ENCODE measurements around the gene PLP1. TPM values are rescaled to one million over a fixed set of nuclear protein-coding genes. Genes with fewer than 3 reads are reported as not detected.

The PLP1 gene
- total RNA-seq, 1 experiment from 2014 or later, result not detected

DNA sequence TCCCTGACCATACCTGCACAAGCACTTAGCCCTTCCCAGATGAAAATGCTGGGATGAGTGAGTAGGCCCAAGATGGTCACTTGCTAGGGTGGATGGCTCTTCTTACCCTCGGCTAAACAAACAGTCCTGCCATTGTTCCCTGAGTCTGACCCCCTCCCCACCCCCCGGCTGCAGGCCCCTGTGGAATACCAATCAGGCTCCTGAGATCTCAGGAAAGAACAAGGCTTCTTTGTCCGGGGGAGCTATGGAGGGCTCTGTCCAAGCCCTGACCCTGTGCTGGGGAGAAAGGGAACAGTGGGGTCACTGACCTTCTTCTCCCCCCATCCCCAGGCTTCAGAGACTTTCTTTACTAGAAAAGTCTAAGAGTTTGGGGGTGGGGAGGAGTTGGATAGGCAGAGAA, 6.0 kb downstream of the PLP1 start:
- no peaks in the 10 kb centered on the region for H3K9me3 ChIP-seq (ENCODE audit: insufficient read depth, low read depth)
- no peaks in the 10 kb centered on the region for H3K79me2 ChIP-seq (ENCODE audit: low read depth)
- ChIA-PET CTCF (no interaction called here), POLR2A (ENCODE audit: unreplicated experiment) (no interaction called here)
- no peaks in the 10 kb centered on the region for H4K20me1 ChIP-seq (ENCODE audit: insufficient read depth)
- no peaks in the 10 kb centered on the region for H3K9me2 ChIP-seq (ENCODE audit: insufficient read depth)
- peaks cover 20% of the 10 kb centered on the region for H3K27me3 ChIP-seq (ENCODE audit: insufficient read depth, low read depth)
- no peak overlapping the region for H3K4me3 ChIP-seq
- H2AFZ ChIP-seq, result no peak overlapping the region
- no peaks in the 10 kb centered on the region for H3K4me1 ChIP-seq (replicated peaks; ENCODE audit: insufficient read depth)
- no peaks in the 10 kb centered on the region for H3K36me3 ChIP-seq (ENCODE audit: low read depth)
- no TSS peak for BruUV-seq (replicated peaks)
- H3K27ac ChIP-seq, result no peak overlapping the region
- no peak overlapping the region for H3K4me2 ChIP-seq
- intact Hi-C loops (cut with micrococcal nuclease; ENCODE audit: unreplicated experiment), result no loop called here
- H3F3A ChIP-seq (ENCODE audit: insufficient read depth, low read depth), result no peaks in the 10 kb centered on the region
- TF ChIP-seq EZH2 (IDR thresholded peaks at IDR 0.05; ENCODE audit: low read depth), result no peak
- TF ChIP-seq, protein P1, sequence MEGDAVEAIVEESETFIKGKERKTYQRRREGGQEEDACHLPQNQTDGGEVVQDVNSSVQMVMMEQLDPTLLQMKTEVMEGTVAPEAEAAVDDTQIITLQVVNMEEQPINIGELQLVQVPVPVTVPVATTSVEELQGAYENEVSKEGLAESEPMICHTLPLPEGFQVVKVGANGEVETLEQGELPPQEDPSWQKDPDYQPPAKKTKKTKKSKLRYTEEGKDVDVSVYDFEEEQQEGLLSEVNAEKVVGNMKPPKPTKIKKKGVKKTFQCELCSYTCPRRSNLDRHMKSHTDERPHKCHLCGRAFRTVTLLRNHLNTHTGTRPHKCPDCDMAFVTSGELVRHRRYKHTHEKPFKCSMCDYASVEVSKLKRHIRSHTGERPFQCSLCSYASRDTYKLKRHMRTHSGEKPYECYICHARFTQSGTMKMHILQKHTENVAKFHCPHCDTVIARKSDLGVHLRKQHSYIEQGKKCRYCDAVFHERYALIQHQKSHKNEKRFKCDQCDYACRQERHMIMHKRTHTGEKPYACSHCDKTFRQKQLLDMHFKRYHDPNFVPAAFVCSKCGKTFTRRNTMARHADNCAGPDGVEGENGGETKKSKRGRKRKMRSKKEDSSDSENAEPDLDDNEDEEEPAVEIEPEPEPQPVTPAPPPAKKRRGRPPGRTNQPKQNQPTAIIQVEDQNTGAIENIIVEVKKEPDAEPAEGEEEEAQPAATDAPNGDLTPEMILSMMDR (conservative IDR thresholded peaks at IDR 0.05), result no peak
- DNase-seq, result no peak

DNA sequence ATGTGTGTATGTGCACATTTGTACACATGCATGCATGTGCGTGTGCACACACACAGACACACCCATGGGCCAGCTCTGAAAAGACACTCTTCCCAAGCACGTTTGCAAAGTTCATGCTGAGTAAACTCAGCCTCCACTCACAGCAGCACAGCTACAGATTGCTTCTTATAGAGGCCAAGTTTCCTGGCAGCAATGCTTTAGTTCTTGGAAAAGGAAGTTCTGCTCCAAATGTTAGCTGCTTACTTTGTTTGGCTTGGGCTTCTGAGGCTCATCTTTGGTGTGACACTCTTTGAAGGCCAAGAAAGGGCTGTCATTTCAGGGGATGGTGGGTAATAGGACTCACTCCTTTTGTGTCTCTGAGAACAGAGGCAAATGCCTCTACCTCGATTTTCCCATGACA, 6.6 kb downstream of the PLP1 start:
- H3F3A ChIP-seq (ENCODE audit: insufficient read depth, low read depth), result no peaks in the 10 kb centered on the region
- no peak overlapping the region for H3K4me2 ChIP-seq
- H3K4me3 ChIP-seq, result no peak overlapping the region
- H4K20me1 ChIP-seq (ENCODE audit: insufficient read depth), result no peaks in the 10 kb centered on the region
- H3K9me3 ChIP-seq (ENCODE audit: insufficient read depth, low read depth), result no peaks in the 10 kb centered on the region
- no peaks in the 10 kb centered on the region for H3K9me2 ChIP-seq (ENCODE audit: insufficient read depth)
- no peak for DNase-seq
- no peaks in the 10 kb centered on the region for H3K4me1 ChIP-seq (replicated peaks; ENCODE audit: insufficient read depth)
- TF ChIP-seq, protein P1 (conservative IDR thresholded peaks at IDR 0.05), result no peak
- no peak for TF ChIP-seq EZH2 (IDR thresholded peaks at IDR 0.05; ENCODE audit: low read depth)
- intact Hi-C loops (cut with micrococcal nuclease; ENCODE audit: unreplicated experiment), result no loop called here
- peaks cover 15% of the 10 kb centered on the region for H3K27me3 ChIP-seq (ENCODE audit: insufficient read depth, low read depth)
- CTCF ChIA-PET, result no interaction called here
- no peak overlapping the region for H2AFZ ChIP-seq
- POLR2A ChIA-PET (ENCODE audit: unreplicated experiment), result no interaction called here
- no peaks in the 10 kb centered on the region for H3K79me2 ChIP-seq (ENCODE audit: low read depth)
- H3K36me3 ChIP-seq (ENCODE audit: low read depth), result no peaks in the 10 kb centered on the region
- BruUV-seq (replicated peaks), result no TSS peak
- no peak overlapping the region for H3K27ac ChIP-seq

DNA sequence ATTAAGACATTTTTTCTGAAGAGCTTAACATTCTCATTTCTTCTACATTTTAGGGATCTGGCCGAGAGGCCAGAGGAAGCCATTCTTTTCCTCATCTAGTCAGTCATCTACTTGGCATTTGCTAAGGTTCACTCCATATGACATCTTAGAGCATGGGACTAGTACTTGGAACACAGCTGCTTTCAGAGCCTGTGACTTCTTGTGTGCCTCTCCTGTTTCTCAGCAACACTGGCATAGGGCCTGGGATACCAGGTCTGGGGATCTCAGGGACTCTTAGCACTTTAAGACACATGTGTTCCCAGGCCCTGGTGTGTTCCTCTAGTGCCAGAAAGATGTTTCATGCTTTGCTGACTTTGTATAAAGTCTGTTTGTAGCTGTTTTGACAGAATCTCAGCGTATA, 7.3 kb downstream of the PLP1 start:
- Histone ChIP-seq H3K4me1 (replicated peaks; ENCODE audit: insufficient read depth) (no peaks in the 10 kb centered on the region), H3K36me3 (ENCODE audit: low read depth) (no peaks in the 10 kb centered on the region), H3K4me2 (no peak overlapping the region), H3K79me2 (ENCODE audit: low read depth) (no peaks in the 10 kb centered on the region), H3K4me3 (no peak overlapping the region), H3K27ac (no peak overlapping the region), H3K27me3 (ENCODE audit: insufficient read depth, low read depth) (peaks cover 16% of the 10 kb centered on the region), H3F3A (ENCODE audit: insufficient read depth, low read depth) (no peaks in the 10 kb centered on the region), H3K9me3 (ENCODE audit: insufficient read depth, low read depth) (no peaks in the 10 kb centered on the region), H3K9me2 (ENCODE audit: insufficient read depth) (no peaks in the 10 kb centered on the region), H2AFZ (no peak overlapping the region), H4K20me1 (ENCODE audit: insufficient read depth) (no peaks in the 10 kb centered on the region)
- no peak for DNase-seq
- no peak for TF ChIP-seq EZH2 (IDR thresholded peaks at IDR 0.05; ENCODE audit: low read depth)
- TF ChIP-seq, protein P1 (conservative IDR thresholded peaks at IDR 0.05), result no peak
- intact Hi-C loops (cut with micrococcal nuclease; ENCODE audit: unreplicated experiment), result no loop called here
- ChIA-PET CTCF (no interaction called here), POLR2A (ENCODE audit: unreplicated experiment) (no interaction called here)
- BruUV-seq (replicated peaks), result no TSS peak
